MM.1S (cell line): ENCODE measurements around the gene DDC.

Experiments used
- CTCF ChIP-seq: fragments of 300-600 bp; sonication (generic); IDR thresholded peaks from 2 replicates; pipeline ENCODE4 v1.5.1; 2016; ENCODE audit warnings: antibody characterized with exemption, low read length, mixed read lengths
- EZH2 ChIP-seq: fragments of 300-600 bp; sonication (generic); optimal IDR thresholded peaks from 2 replicates; pipeline ENCODE3; 2017; ENCODE audit warnings: low read depth, mild to moderate bottlenecking, antibody characterized with exemption, low read length, mixed read lengths

- TF ChIP-seq EZH2 (no peak), CTCF (no peak)
These were observed 146.5 kb downstream of the DDC start for GRCh38 chr7:50418526-50419290.
